Tibial artery (tissue), 4 donors: ENCODE measurements around the gene NFIB.
A peak's percentile ranks its signal among the peaks of the same experiment; 100 is the strongest.

Experiments
- DNase-seq, 2 donors: peaks; one replicate each; pipeline ENCODE4 v3.0.0-alpha.2; 2019
- H3K27ac ChIP-seq, 2 donors: fragments of 200-600 bp; sonication (generic) in 1 of 2; 1 replicate in 1 of 2; 2 replicates in 1 of 2; pipeline ENCODE4 v1.5.1; 2018 to 2019; ENCODE audit warnings: mild to moderate bottlenecking in 1 of 2
- H3K27me3 ChIP-seq, 2 donors: fragments of 200-600 bp; sonication (generic) in 1 of 2; one replicate each; pipeline versions ENCODE4 v1.5.1 to v1.6.0; 2016 to 2019
- H3K36me3 ChIP-seq, 3 donors: fragments of 200-600 bp; sonication (generic) in 2 of 3; one replicate each; pipeline ENCODE4 v1.5.1; 2016 to 2019; ENCODE audit warnings: mild to moderate bottlenecking in 2 of 3
- H3K4me1 ChIP-seq, 4 donors: fragments of 200-600 bp; sonication (generic) in 2 of 4; 1 replicate in 3 of 4; 2 replicates in 1 of 4; pipeline ENCODE4 v1.5.1; 2016 to 2019
- H3K4me3 ChIP-seq, 2 donors: fragments of 200-600 bp; sonication (generic) in 1 of 2; 1 replicate in 1 of 2; 2 replicates in 1 of 2; pipeline ENCODE4 v1.5.1; 2018 to 2019; ENCODE audit warnings: mild to moderate bottlenecking in 2 of 2
- H3K9me3 ChIP-seq, 3 donors: fragments of 200-600 bp; sonication (generic) in 1 of 3; one replicate each; pipeline ENCODE4 v1.5.1; 2016 to 2019
- intact Hi-C: fragments of 100-400 bp; cut with DNase I; formaldehyde crosslinking; loops from one replicate; pipeline ENCODE4 v1.15.0; 2023; ENCODE audit warnings: low total_unique reads
- TF ChIP-seq, protein P1 (sequence below), 2 experiments: fragments of 200-600 bp in 1 of 2; fragments of 450-650 bp in 1 of 2; IDR thresholded peaks; one replicate each; pipeline ENCODE4 v1.5.1; 2017 to 2019; ENCODE audit warnings: antibody characterized with exemption in 2 of 2, mild to moderate bottlenecking in 1 of 2, moderate library complexity in 1 of 2

Gene NFIB

DNA sequence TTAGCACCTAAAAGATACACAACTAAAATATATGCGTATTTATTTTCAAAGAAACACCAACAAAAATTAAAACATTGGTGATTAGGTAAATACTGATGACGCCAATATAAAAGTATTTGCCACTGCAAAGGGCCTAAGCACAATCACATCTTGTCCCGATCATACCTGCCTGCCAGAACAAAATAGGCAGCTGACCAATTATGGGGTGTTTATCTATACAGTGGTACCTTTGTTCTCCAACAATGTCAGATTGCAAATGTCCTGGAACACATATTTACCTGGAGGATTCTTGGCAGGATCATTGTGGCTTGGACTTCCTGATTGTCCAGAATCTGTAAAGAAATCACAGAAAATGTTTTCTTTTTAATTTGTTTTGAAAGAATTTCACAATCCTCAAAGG is 134.5 kb downstream of the NFIB start:
- Histone ChIP-seq H3K4me3 (no peak overlapping the region), H3K27ac (peak overlapping the region in 1 of 2 donors; percentile 58), H3K27me3 (no peaks in the 10 kb centered on the region), H3K36me3 (no peaks in the 10 kb centered on the region), H3K9me3 (no peaks in the 10 kb centered on the region), H3K4me1 (peaks cover 0 to 65% (median 24%) of the 10 kb centered on the region in 4 donors)
- DNase-seq = no peak
- TF ChIP-seq, protein P1, sequence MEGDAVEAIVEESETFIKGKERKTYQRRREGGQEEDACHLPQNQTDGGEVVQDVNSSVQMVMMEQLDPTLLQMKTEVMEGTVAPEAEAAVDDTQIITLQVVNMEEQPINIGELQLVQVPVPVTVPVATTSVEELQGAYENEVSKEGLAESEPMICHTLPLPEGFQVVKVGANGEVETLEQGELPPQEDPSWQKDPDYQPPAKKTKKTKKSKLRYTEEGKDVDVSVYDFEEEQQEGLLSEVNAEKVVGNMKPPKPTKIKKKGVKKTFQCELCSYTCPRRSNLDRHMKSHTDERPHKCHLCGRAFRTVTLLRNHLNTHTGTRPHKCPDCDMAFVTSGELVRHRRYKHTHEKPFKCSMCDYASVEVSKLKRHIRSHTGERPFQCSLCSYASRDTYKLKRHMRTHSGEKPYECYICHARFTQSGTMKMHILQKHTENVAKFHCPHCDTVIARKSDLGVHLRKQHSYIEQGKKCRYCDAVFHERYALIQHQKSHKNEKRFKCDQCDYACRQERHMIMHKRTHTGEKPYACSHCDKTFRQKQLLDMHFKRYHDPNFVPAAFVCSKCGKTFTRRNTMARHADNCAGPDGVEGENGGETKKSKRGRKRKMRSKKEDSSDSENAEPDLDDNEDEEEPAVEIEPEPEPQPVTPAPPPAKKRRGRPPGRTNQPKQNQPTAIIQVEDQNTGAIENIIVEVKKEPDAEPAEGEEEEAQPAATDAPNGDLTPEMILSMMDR (IDR thresholded peaks at IDR 0.05) = no peak
- intact Hi-C loops = no loop called here

DNA sequence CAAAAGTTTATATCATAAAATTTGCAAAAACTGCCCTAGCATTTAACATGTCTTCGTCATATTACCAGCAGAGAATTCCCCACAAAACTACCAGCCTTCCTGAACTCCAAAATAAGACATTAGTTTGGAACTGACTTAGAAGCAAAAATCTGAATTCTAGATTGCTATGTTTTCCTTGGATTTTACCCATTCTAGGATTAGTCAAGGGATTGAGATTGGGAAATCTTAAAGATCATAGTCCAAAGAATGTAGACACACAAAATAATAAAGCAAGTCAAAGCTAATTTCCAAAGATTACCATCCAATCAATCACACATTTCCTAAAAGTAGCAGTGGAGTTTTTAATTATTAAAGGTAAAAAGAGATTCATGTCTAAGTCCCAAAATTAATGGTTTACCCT is 138.2 kb downstream of the NFIB start:
- Histone ChIP-seq H3K9me3 (no peaks in the 10 kb centered on the region), H3K4me3 (no peak overlapping the region), H3K27me3 (no peaks in the 10 kb centered on the region), H3K36me3 (no peaks in the 10 kb centered on the region), H3K27ac (peak overlapping the region in 1 of 2 donors; percentile 37), H3K4me1 (peaks cover 0 to 68% (median 14%) of the 10 kb centered on the region in 4 donors)
- TF ChIP-seq, protein P1 (IDR thresholded peaks at IDR 0.05) = no peak
- DNase-seq = no peak
- intact Hi-C loops = no loop called here

DNA sequence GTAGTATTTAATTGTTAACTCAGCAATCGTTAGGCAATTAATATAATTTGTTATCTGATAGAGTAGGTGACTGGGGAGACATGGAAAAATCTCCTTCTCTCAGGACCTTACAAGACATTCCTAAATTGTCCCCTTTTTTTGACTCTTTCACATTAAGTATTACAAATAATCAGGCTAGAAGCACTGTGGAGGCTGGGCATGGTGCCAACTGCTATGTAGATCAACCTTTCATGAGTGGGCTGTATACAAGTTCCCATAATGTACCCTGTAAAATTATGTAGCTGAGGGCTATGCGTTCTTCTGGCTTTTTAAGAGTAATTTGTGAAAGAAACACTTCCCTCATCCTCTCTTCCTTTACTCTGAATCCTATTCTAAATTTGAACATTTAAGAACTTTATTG is 140.2 kb downstream of the NFIB start:
- no peak overlapping the region for H3K4me3 ChIP-seq
- no peaks in the 10 kb centered on the region for H3K36me3 ChIP-seq
- DNase-seq = no peak
- H3K27me3 ChIP-seq = no peaks in the 10 kb centered on the region
- TF ChIP-seq, protein P1 (IDR thresholded peaks at IDR 0.05) = no peak
- H3K4me1 ChIP-seq = peaks cover 0 to 47% (median 9%) of the 10 kb centered on the region in 4 donors
- intact Hi-C loops = no loop called here
- H3K27ac ChIP-seq = peak overlapping the region in 1 of 2 donors; percentile 0
- no peaks in the 10 kb centered on the region for H3K9me3 ChIP-seq

DNA sequence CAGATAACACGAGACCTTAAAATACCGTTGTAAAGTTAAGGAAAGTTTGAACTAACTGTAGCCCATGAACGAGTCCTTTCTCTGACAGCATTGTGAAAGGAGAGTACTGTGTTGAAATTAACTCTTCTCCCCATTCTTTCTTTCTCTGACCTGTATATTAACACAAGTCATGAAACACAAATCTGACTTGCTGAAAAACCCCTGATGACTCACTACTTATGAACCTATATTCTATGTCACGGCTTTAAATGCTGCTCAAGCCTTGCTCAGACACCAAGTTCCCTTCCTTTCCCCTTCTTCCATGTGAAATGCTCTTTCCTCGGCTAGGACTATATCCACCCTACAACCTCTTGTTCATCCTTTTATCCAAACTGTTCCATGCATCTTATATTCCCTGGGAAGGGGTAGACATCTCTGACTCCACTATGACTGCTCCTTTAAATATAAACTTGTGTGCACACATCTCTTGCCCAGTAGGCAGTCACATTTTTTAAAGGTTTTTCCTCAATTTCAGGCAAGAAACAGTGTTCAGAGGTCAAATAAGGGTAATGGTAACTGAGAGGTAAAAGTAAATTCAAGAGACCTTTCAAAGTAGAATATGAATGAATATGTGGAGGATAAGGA is 142.9 kb downstream of the NFIB start:
- DNase-seq = no peak
- H3K4me1 ChIP-seq = peaks cover 0 to 37% (median 13%) of the 10 kb centered on the region in 4 donors
- intact Hi-C loops = no loop called here
- no peak overlapping the region for H3K4me3 ChIP-seq
- H3K9me3 ChIP-seq = no peaks in the 10 kb centered on the region
- no peak overlapping the region for H3K27ac ChIP-seq
- TF ChIP-seq, protein P1 (IDR thresholded peaks at IDR 0.05) = no peak
- H3K36me3 ChIP-seq = no peaks in the 10 kb centered on the region
- H3K27me3 ChIP-seq = no peaks in the 10 kb centered on the region

DNA sequence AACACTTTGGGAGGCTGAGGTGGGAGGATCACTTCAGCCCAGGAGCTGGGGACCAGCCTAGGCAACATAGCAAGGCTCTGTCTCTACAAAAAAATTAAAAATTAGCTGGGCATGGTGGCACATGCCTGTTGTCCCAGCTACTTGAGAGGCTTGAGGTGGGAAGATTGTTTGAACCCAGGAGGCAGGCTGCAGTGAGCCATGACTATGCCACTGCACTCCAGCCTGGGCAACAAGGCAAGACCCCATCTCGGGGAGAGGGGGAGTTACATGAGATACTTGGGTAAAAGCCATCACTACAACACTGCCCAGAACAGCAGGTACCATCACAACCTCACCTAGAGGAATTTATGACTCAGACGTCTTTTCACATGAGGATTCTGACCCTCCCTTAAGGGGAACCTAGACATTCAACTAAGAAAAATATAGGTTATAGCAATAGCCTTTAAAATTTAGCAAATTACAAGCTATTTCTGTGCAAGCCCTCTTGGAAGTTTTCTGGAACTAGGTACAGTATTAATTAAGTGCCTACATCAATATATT is 143.5 kb downstream of the NFIB start:
- no peaks in the 10 kb centered on the region for H3K27me3 ChIP-seq
- TF ChIP-seq, protein P1 (IDR thresholded peaks at IDR 0.05) = no peak
- peaks cover 0 to 38% (median 14%) of the 10 kb centered on the region in 4 donors for H3K4me1 ChIP-seq
- intact Hi-C loops = no loop called here
- no peak for DNase-seq
- no peak overlapping the region for H3K4me3 ChIP-seq
- no peaks in the 10 kb centered on the region for H3K9me3 ChIP-seq
- no peak overlapping the region for H3K27ac ChIP-seq
- no peaks in the 10 kb centered on the region for H3K36me3 ChIP-seq
